Lung (tissue), 12 donors: Measurements from ENCODE around the gene MAPKAPK3. TPM values are rescaled to one million over a fixed set of nuclear protein-coding genes. Genes with fewer than 3 reads are reported as not detected.

Experiments
- ATAC-seq: fragments of 200-7000 bp; cut with Tn5 transposase; one replicate; pipeline ENCODE4 v1.9.1; 2020; ENCODE audit warnings: moderate number of reproducible peaks; ENCODE audit not compliant: insufficient read depth, low FRiP score
- DNase-seq, 3 donors: peaks; one replicate each; pipeline ENCODE4 v3.0.0-alpha.2; 2013 to 2017
- H3K27ac ChIP-seq, 2 donors: one replicate each; pipeline ENCODE4 v1.5.1; 2013; ENCODE audit warnings: mild to moderate bottlenecking in 2 of 2, moderate library complexity in 2 of 2, control low read depth in 1 of 2, inconsistent platforms in 1 of 2, low read depth in 1 of 2, low read length in 1 of 2
- H3K27me3 ChIP-seq, 3 donors: one replicate each; pipeline ENCODE4 v1.5.1; 2013; ENCODE audit warnings: low read length in 2 of 3; ENCODE audit not compliant: control insufficient read depth in 3 of 3, insufficient read depth in 3 of 3
- H3K36me3 ChIP-seq, 4 donors: one replicate each; pipeline ENCODE4 v1.5.1; 2013; ENCODE audit warnings: low read length in 4 of 4, mild to moderate bottlenecking in 1 of 4, moderate library complexity in 1 of 4; ENCODE audit not compliant: control insufficient read depth in 4 of 4, insufficient read depth in 4 of 4
- H3K4me1 ChIP-seq, 5 donors: one replicate each; pipeline ENCODE4 v1.5.1; 2013; ENCODE audit warnings: low read length in 5 of 5, mild to moderate bottlenecking in 2 of 5, moderate library complexity in 1 of 5; ENCODE audit not compliant: control insufficient read depth in 5 of 5, insufficient read depth in 5 of 5
- H3K4me3 ChIP-seq: one replicate; pipeline ENCODE4 v1.5.1; 2013; ENCODE audit warnings: mild to moderate bottlenecking, control low read depth, moderate library complexity
- H3K9ac ChIP-seq, 2 donors: one replicate each; pipeline ENCODE4 v1.5.1; 2013; ENCODE audit warnings: low read length in 2 of 2, control low read depth in 1 of 2; ENCODE audit not compliant: insufficient read depth in 1 of 2
- H3K9me3 ChIP-seq, 4 donors: one replicate each; pipeline ENCODE4 v1.5.1; 2013; ENCODE audit warnings: low read length in 3 of 4, mild to moderate bottlenecking in 1 of 4, moderate library complexity in 1 of 4; ENCODE audit not compliant: control insufficient read depth in 4 of 4, insufficient read depth in 3 of 4
- CTCF ChIP-seq: IDR thresholded peaks from 2 replicates; pipeline ENCODE4 v1.5.1; 2012; ENCODE audit warnings: mild to moderate bottlenecking; ENCODE audit errors: control extremely low read depth, extremely low read depth
- WGBS, 2 donors: extraction: QIAGEN DNeasy Blood & Tissue Kit; methylation state at CpG; one replicate each; pipeline ENCODE4 v1.1.7; 2013; 5-methylcytosine and 5-hydroxymethylcytosine counted together
- polyA plus RNA-seq, 2 donors: library from polyadenylated mRNA; stranded (reverse); fragments of 200-250 nt; gene quantifications; one replicate each; pipeline ENCODE4 v1.2.1, GENCODE V29; 2013
- total RNA-seq, 2 donors: library from RNA; depleted of rRNA in 1 of 2; stranded (reverse); fragments of >200 nt in 1 of 2; gene quantifications; one replicate each; pipeline ENCODE4 v1.2.1, GENCODE V29; 2014 to 2021
- donor health status: control.
- donor health status: control.
- donor health status: Bipolar disorder and iron deficiency.
- donor health status: healthy.
- donor health status: DM: yes; HTN: yes; CAD: no.

Gene MAPKAPK3
- total and polyA plus RNA-seq, 4 donors, result 23.6 to 96.1 (median 71.4) TPM

GRCh38 chr3:50602595-50603191 lies 14.3 kb upstream of the MAPKAPK3 start:
- WGBS, 2 donors, result 65 to 84% methylated on average over 9 of the region's 9 CpGs

GRCh38 chr3:50603261-50604109 lies 13.5 kb upstream of the MAPKAPK3 start:
- TF ChIP-seq CTCF, result no peak
- peaks cover 15 to 59% (median 44%) of the 10 kb centered on the region in 5 donors for H3K4me1 ChIP-seq
- WGBS, 2 donors, result 70 to 78% methylated on average over 4 of the region's 4 CpGs
- ATAC-seq (no peak), DNase-seq (no peak)
- no peak overlapping the region for H3K4me3 ChIP-seq
- peaks cover 6 to 37% (median 29%) of the 10 kb centered on the region in 4 donors for H3K36me3 ChIP-seq
- peak overlapping the region; percentile 84 to 92 for H3K27ac ChIP-seq
- no peaks in the 10 kb centered on the region for H3K9me3 ChIP-seq
- no peaks in the 10 kb centered on the region for H3K27me3 ChIP-seq
- peak overlapping the region in 1 of 2 donors; percentile 80 for H3K9ac ChIP-seq

More at GRCh38 chr3:50602595-50603191, 14.3 kb upstream of the MAPKAPK3 start:
- Histone ChIP-seq H3K9me3 (no peaks in the 10 kb centered on the region), H3K36me3 (peaks cover 3 to 33% (median 23%) of the 10 kb centered on the region in 4 donors), H3K27ac (peak overlapping the region; percentile 92 to 98), H3K4me1 (peaks cover 15 to 53% (median 41%) of the 10 kb centered on the region in 5 donors), H3K4me3 (no peak overlapping the region), H3K9ac (peak overlapping the region in 1 of 2 donors; percentile 80), H3K27me3 (no peaks in the 10 kb centered on the region)
- TF ChIP-seq CTCF, result no peak
- no peak for ATAC-seq
- DNase-seq, result peak; percentile 58 to 81 (median 61)

- DNase-seq (no peak), ATAC-seq (no peak)
- no peak for TF ChIP-seq CTCF
- 82 to 83% methylated on average over 5 of the region's 5 CpGs for WGBS, 2 donors
- peak overlapping the region; percentile 48 to 84 for H3K27ac ChIP-seq
- peaks cover 6 to 37% (median 30%) of the 10 kb centered on the region in 4 donors for H3K36me3 ChIP-seq
- no peaks in the 10 kb centered on the region for H3K27me3 ChIP-seq
- peaks cover 15 to 59% (median 48%) of the 10 kb centered on the region in 5 donors for H3K4me1 ChIP-seq
- H3K9ac ChIP-seq, result no peak overlapping the region
- H3K9me3 ChIP-seq, result no peaks in the 10 kb centered on the region
- H3K4me3 ChIP-seq, result no peak overlapping the region
These were observed 12.8 kb upstream of the MAPKAPK3 start for GRCh38 chr3:50604110-50604621.
